ENCODE results near the gene UBQLN4.

- TF ChIP-seq, protein P1, sequence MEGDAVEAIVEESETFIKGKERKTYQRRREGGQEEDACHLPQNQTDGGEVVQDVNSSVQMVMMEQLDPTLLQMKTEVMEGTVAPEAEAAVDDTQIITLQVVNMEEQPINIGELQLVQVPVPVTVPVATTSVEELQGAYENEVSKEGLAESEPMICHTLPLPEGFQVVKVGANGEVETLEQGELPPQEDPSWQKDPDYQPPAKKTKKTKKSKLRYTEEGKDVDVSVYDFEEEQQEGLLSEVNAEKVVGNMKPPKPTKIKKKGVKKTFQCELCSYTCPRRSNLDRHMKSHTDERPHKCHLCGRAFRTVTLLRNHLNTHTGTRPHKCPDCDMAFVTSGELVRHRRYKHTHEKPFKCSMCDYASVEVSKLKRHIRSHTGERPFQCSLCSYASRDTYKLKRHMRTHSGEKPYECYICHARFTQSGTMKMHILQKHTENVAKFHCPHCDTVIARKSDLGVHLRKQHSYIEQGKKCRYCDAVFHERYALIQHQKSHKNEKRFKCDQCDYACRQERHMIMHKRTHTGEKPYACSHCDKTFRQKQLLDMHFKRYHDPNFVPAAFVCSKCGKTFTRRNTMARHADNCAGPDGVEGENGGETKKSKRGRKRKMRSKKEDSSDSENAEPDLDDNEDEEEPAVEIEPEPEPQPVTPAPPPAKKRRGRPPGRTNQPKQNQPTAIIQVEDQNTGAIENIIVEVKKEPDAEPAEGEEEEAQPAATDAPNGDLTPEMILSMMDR (IDR thresholded peaks at IDR 0.05): no peak
- TF ChIP-seq POLR2A (IDR thresholded peaks at IDR 0.05): no peak
These were observed 483 bp downstream of the UBQLN4 start for GRCh38 chr1:156052862-156053767.
